ENCODE measurements around the gene VIL1. TPM values are rescaled to one million over a fixed set of nuclear protein-coding genes. Genes with fewer than 3 reads are reported as not detected.

Gene VIL1
- total RNA-seq, 4 donors from 2014 or later, result 177 to 541 (median 285) TPM

DNA sequence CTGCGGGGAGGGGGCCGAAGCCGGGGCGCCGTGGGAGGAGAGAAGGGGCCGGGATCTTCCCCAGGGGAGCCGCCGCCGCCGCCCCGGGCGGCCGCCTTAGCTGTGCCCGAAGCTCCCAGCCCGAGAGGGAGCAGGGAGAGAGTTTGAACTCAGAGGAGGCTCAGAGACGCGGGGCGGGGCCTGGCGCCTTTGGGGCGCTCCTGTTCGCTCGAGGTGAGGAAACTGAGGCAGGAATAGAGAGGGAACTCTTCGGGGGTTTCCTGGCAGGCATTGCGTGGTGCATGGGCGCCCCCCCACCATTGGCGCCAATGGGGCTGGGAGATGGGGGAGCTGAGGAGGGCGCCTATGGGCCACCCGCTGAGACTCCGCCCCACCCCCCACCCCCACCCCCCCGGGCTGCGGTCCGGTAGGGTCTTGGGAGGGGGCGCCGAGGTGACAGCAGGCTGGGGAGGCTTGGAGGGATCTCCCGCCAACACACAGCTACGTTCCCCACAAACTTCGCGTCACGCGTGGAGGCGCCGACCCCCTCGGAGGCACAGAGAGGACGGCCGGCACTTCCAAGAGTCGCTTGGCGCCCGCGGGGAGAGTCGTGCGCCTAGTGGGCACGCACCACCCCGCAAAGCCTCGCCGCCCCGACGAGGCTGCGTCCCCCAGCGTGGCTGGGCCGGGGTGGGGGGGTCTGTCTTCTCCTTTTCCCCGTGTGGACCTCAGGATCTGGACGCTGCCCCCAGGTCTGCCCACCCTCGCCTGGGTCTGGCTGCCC is 18.6 kb upstream of the VIL1 start:
- in situ Hi-C loops (cut with MboI; ENCODE audit: low pct_ligation_motif_present in 1 of 4, low pct_unique_long_range_greater_than_20kb in 1 of 4, low sequenced_read_pairs in 3 of 4), result no loop called here
- intact Hi-C loops (cut with DNase I; ENCODE audit: low total_unique reads), result no loop called here
- peak overlapping the region; percentile 80 to 98 (median 97) for H3K4me3 ChIP-seq
- peak; percentile 61 for DNase-seq
- H3K27ac ChIP-seq, result peak overlapping the region; percentile 99 to 100 (median 100)
- H3K4me1 ChIP-seq, result peaks cover 16 to 60% (median 53%) of the 10 kb centered on the region in 4 donors
- H3K9me3 ChIP-seq, result no peaks in the 10 kb centered on the region
- TF ChIP-seq, protein P1, sequence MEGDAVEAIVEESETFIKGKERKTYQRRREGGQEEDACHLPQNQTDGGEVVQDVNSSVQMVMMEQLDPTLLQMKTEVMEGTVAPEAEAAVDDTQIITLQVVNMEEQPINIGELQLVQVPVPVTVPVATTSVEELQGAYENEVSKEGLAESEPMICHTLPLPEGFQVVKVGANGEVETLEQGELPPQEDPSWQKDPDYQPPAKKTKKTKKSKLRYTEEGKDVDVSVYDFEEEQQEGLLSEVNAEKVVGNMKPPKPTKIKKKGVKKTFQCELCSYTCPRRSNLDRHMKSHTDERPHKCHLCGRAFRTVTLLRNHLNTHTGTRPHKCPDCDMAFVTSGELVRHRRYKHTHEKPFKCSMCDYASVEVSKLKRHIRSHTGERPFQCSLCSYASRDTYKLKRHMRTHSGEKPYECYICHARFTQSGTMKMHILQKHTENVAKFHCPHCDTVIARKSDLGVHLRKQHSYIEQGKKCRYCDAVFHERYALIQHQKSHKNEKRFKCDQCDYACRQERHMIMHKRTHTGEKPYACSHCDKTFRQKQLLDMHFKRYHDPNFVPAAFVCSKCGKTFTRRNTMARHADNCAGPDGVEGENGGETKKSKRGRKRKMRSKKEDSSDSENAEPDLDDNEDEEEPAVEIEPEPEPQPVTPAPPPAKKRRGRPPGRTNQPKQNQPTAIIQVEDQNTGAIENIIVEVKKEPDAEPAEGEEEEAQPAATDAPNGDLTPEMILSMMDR (IDR thresholded peaks at IDR 0.05), result no peak
- TF ChIP-seq POLR2AphosphoS5 (IDR thresholded peaks at IDR 0.05) (peak in 1 of 3 donors; percentile 5), EP300 (IDR thresholded peaks at IDR 0.05; ENCODE audit: low read depth) (no peak), POLR2A (IDR thresholded peaks at IDR 0.05) (peak; percentile 68)
- H3K36me3 ChIP-seq, result peaks cover 0 to 28% (median 7%) of the 10 kb centered on the region in 4 donors
- no peaks in the 10 kb centered on the region for H3K27me3 ChIP-seq
- 1% methylated on average over 23 of the region's 63 CpGs; no CpG with 5 or more reads in 1 of the 2 donors for WGBS, 2 donors (ENCODE audit: low coverage in 1 of 2)

DNA sequence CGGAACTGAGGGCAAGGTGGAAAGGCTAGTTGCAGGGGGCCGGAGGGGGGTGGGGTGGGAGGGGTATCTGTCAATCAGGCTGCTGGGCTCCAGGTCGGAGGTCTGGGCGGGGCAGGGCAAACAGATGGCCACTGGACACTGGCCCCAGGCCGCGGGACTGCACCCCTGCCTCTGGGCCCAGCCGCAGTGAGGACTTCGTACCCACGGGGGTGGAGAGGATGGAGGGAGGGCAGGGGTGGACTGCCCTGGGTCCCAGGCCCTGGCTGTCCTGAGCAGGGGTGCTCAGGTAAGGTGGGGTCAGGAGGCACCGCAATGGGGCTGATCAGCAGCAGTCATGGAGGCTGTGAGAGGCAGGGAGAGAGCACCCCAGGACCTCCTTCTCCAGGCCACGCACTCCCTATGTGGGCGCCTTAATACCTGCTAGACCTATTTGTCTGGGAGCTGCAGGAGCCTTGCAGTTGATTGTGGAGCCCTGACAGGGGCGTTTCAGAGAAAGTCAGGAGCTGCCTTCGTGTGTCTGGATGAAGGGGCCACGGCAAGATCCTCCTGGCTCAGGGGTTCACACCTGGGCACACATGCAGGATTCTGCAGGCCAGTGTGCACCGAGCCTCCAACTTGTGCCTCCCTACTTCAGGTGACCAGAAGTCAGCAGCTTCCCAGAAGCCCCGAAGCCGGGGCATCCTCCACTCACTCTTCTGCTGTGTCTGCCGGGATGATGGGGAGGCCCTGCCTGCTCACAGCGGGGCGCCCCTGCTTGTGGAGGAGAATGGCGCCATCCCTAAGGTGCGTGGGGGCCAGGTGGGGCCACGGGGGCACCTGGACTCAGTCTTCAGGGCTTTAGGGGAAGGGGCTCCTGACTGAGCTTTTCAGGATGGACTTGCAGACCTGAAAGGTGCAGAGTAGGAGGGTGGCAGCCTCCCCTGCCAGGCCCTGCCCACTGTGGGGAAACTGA is 17.7 kb upstream of the VIL1 start:
- H3K36me3 ChIP-seq, result peaks cover 0 to 28% (median 7%) of the 10 kb centered on the region in 4 donors
- peak overlapping the region; percentile 80 to 98 (median 97) for H3K4me3 ChIP-seq
- peak; percentile 66 for DNase-seq
- H3K4me1 ChIP-seq, result peaks cover 21 to 62% (median 56%) of the 10 kb centered on the region in 4 donors
- TF ChIP-seq POLR2AphosphoS5 (IDR thresholded peaks at IDR 0.05) (peak in 1 of 3 donors; percentile 67), POLR2A (IDR thresholded peaks at IDR 0.05) (no peak)
- H3K27me3 ChIP-seq, result no peaks in the 10 kb centered on the region
- in situ Hi-C loops (cut with MboI; ENCODE audit: low pct_ligation_motif_present in 1 of 4, low pct_unique_long_range_greater_than_20kb in 1 of 4, low sequenced_read_pairs in 3 of 4), result no loop called here
- intact Hi-C loops (cut with DNase I; ENCODE audit: low total_unique reads), result no loop called here
- WGBS, 2 donors (ENCODE audit: low coverage in 1 of 2), result 34% methylated on average over 21 of the region's 24 CpGs; no CpG with 5 or more reads in 1 of the 2 donors
- no peaks in the 10 kb centered on the region for H3K9me3 ChIP-seq
- peak overlapping the region; percentile 99 to 100 (median 100) for H3K27ac ChIP-seq

DNA sequence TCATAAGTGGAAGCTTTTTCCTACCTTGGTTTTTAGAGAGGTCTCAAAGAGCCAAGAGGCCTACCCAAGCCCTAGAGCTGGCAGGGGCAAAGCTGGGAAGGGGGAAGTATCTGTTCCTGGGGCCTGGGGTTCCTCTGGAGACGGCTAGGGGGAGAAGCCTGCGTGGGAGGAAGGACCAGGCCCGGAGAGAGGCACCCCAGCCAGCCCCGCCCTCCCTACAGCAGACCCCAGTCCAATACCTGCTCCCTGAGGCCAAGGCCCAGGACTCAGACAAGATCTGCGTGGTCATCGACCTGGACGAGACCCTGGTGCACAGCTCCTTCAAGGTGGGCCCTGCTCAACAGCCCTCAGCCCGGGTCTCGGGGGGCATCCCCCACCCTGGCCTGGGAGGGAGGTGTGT is 17.0 kb upstream of the VIL1 start:
- in situ Hi-C loops (cut with MboI; ENCODE audit: low pct_ligation_motif_present in 1 of 4, low pct_unique_long_range_greater_than_20kb in 1 of 4, low sequenced_read_pairs in 3 of 4), result no loop called here
- intact Hi-C loops (cut with DNase I; ENCODE audit: low total_unique reads), result no loop called here

DNA sequence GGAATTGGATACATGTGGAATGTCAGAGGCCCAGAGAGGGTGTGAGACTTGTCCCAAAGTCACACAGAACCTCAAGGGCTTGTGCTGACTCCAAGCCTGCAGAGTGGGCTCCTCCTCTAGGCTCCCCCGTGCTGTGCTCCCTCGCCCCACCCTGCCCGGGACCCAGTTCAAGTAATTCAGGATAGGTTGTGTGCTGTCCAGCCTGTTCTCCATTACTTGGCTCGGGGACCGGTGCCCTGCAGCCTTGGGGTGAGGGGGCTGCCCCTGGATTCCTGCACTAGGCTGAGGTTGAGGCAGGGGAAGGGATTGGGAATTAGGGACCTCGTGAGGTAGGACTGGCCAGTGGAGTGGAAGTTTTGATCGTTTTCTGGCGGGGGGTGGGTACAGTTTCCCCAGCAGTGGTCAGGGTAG is 16.4 kb upstream of the VIL1 start:
- H3K36me3 ChIP-seq, result peaks cover 0 to 28% (median 7%) of the 10 kb centered on the region in 4 donors
- H3K4me1 ChIP-seq, result peaks cover 24 to 61% (median 55%) of the 10 kb centered on the region in 4 donors
- intact Hi-C loops (cut with DNase I; ENCODE audit: low total_unique reads), result no loop called here
- TF ChIP-seq, protein P1 (IDR thresholded peaks at IDR 0.05), result no peak
- TF ChIP-seq POLR2AphosphoS5 (IDR thresholded peaks at IDR 0.05) (no peak), EP300 (IDR thresholded peaks at IDR 0.05; ENCODE audit: low read depth) (no peak)
- in situ Hi-C loops (cut with MboI; ENCODE audit: low pct_ligation_motif_present in 1 of 4, low pct_unique_long_range_greater_than_20kb in 1 of 4, low sequenced_read_pairs in 3 of 4), result no loop called here
- H3K9me3 ChIP-seq, result no peaks in the 10 kb centered on the region
- WGBS, 2 donors (ENCODE audit: low coverage in 1 of 2), result 83% methylated on average over 7 of the region's 8 CpGs; no CpG with 5 or more reads in 1 of the 2 donors
- no peak for DNase-seq
- peak overlapping the region in 3 of 4 donors; percentile 99 to 100 (median 100) for H3K27ac ChIP-seq
- no peak overlapping the region for H3K4me3 ChIP-seq
- H3K27me3 ChIP-seq, result no peaks in the 10 kb centered on the region

More for the DNA sequence above, 17.0 kb upstream of the VIL1 start:
- no peak for TF ChIP-seq POLR2AphosphoS5 (IDR thresholded peaks at IDR 0.05)
- no peak for TF ChIP-seq POLR2A (IDR thresholded peaks at IDR 0.05)
- TF ChIP-seq, protein P1 (IDR thresholded peaks at IDR 0.05), result no peak
- TF ChIP-seq EP300 (IDR thresholded peaks at IDR 0.05; ENCODE audit: low read depth), result no peak
- peak overlapping the region in 1 of 4 donors; percentile 97 for H3K4me3 ChIP-seq
- H3K27me3 ChIP-seq, result no peaks in the 10 kb centered on the region
- H3K4me1 ChIP-seq, result peaks cover 24 to 61% (median 55%) of the 10 kb centered on the region in 4 donors
- DNase-seq, result no peak
- H3K36me3 ChIP-seq, result peaks cover 0 to 28% (median 7%) of the 10 kb centered on the region in 4 donors
- peak overlapping the region; percentile 99 to 100 (median 100) for H3K27ac ChIP-seq
- H3K9me3 ChIP-seq, result no peaks in the 10 kb centered on the region
- WGBS, 2 donors (ENCODE audit: low coverage in 1 of 2), result 80% methylated on average over 1 of the region's 9 CpGs; no CpG with 5 or more reads in 1 of the 2 donors
